Measurements from ENCODE around the gene SPPL3.
A peak's percentile ranks its signal among the peaks of the same experiment; 100 is the strongest.

The SPPL3 gene

GRCh38 chr12:120932956-120933526 lies 28.9 kb upstream of the SPPL3 start:
- ATAC-seq (replicated peaks) = no peak
- Mint-ChIP-seq H3K4me1 (peaks cover 4 to 7% of the 10 kb centered on the region in 2 donors), H3K36me3 (no peaks in the 10 kb centered on the region), H3K27ac (no peak overlapping the region), H3K4me3 (no peak overlapping the region), H3K9me3 (no peaks in the 10 kb centered on the region), H3K27me3 (peaks cover 14 to 17% of the 10 kb centered on the region in 2 donors)
- no peak for DNase-seq

GRCh38 chr12:120932058-120932457 lies 27.9 kb upstream of the SPPL3 start:
- Mint-ChIP-seq H3K9me3 (no peaks in the 10 kb centered on the region), H3K27me3 (peaks cover 5 to 7% of the 10 kb centered on the region in 2 donors), H3K27ac (no peak overlapping the region), H3K36me3 (no peaks in the 10 kb centered on the region), H3K4me3 (no peak overlapping the region), H3K4me1 (peaks cover 4 to 7% of the 10 kb centered on the region in 2 donors)
- no peak for DNase-seq
- no peak for ATAC-seq (replicated peaks)

GRCh38 chr12:120930032-120930431 lies 25.9 kb upstream of the SPPL3 start:
- DNase-seq (no peak), ATAC-seq (replicated peaks) (no peak)
- Mint-ChIP-seq H3K27ac (no peak overlapping the region), H3K27me3 (peaks cover 0 to 6% of the 10 kb centered on the region in 2 donors), H3K4me1 (no peaks in the 10 kb centered on the region), H3K36me3 (no peaks in the 10 kb centered on the region), H3K4me3 (no peak overlapping the region), H3K9me3 (no peaks in the 10 kb centered on the region)

GRCh38 chr12:120928864-120929652 lies 24.9 kb upstream of the SPPL3 start:
- no peaks in the 10 kb centered on the region for H3K9me3 Mint-ChIP-seq
- no peaks in the 10 kb centered on the region for H3K4me1 Mint-ChIP-seq
- no peak overlapping the region for H3K4me3 Mint-ChIP-seq
- H3K27me3 Mint-ChIP-seq = no peaks in the 10 kb centered on the region
- DNase-seq = no peak
- H3K36me3 Mint-ChIP-seq = no peaks in the 10 kb centered on the region
- no peak for ATAC-seq (replicated peaks)
- H3K27ac Mint-ChIP-seq = no peak overlapping the region

GRCh38 chr12:120925740-120926563 lies 21.8 kb upstream of the SPPL3 start:
- H3K9me3 Mint-ChIP-seq = no peaks in the 10 kb centered on the region
- no peak overlapping the region for H3K4me3 Mint-ChIP-seq
- H3K27ac Mint-ChIP-seq = no peak overlapping the region
- no peaks in the 10 kb centered on the region for H3K4me1 Mint-ChIP-seq
- H3K27me3 Mint-ChIP-seq = no peaks in the 10 kb centered on the region
- DNase-seq = no peak
- ATAC-seq (replicated peaks) = no peak
- H3K36me3 Mint-ChIP-seq = no peaks in the 10 kb centered on the region

- Mint-ChIP-seq H3K27ac (no peak overlapping the region), H3K36me3 (no peaks in the 10 kb centered on the region), H3K4me1 (no peaks in the 10 kb centered on the region), H3K27me3 (no peaks in the 10 kb centered on the region), H3K4me3 (no peak overlapping the region), H3K9me3 (peaks cover 0 to 6% of the 10 kb centered on the region in 2 donors)
- no peak for ATAC-seq (replicated peaks)
- no peak for DNase-seq
These were observed 18.1 kb upstream of the SPPL3 start for GRCh38 chr12:120922279-120922678.

- Mint-ChIP-seq H3K4me1 (no peaks in the 10 kb centered on the region), H3K27me3 (peaks cover 0 to 3% of the 10 kb centered on the region in 2 donors), H3K9me3 (peaks cover 4 to 10% of the 10 kb centered on the region in 2 donors), H3K4me3 (no peak overlapping the region), H3K27ac (no peak overlapping the region), H3K36me3 (peaks cover 4% of the 10 kb centered on the region in 2 donors)
- ATAC-seq (replicated peaks) = no peak
- DNase-seq = no peak
These were observed 17.5 kb upstream of the SPPL3 start for GRCh38 chr12:120921637-120922036.

- H3K9me3 Mint-ChIP-seq = peaks cover 6 to 12% of the 10 kb centered on the region in 2 donors
- no peak overlapping the region for H3K4me3 Mint-ChIP-seq
- DNase-seq (no peak), ATAC-seq (replicated peaks) (no peak)
- H3K36me3 Mint-ChIP-seq = peaks cover 5% of the 10 kb centered on the region in 2 donors
- H3K27me3 Mint-ChIP-seq = peaks cover 0 to 5% of the 10 kb centered on the region in 2 donors
- no peak overlapping the region for H3K27ac Mint-ChIP-seq
- no peaks in the 10 kb centered on the region for H3K4me1 Mint-ChIP-seq
These were observed 16.0 kb upstream of the SPPL3 start for GRCh38 chr12:120920178-120920577.

- ATAC-seq (replicated peaks) (no peak), DNase-seq (no peak)
- Mint-ChIP-seq H3K27ac (no peak overlapping the region), H3K27me3 (peaks cover 4 to 5% of the 10 kb centered on the region in 2 donors), H3K9me3 (peaks cover 6 to 12% of the 10 kb centered on the region in 2 donors), H3K4me1 (no peaks in the 10 kb centered on the region), H3K4me3 (no peak overlapping the region), H3K36me3 (peaks cover 5% of the 10 kb centered on the region in 2 donors)
These were observed 13.6 kb upstream of the SPPL3 start for GRCh38 chr12:120917748-120918147.

GRCh38 chr12:120916561-120916960 lies 12.4 kb upstream of the SPPL3 start:
- H3K27me3 Mint-ChIP-seq = peaks cover 4 to 5% of the 10 kb centered on the region in 2 donors
- ATAC-seq (replicated peaks) = no peak
- no peak overlapping the region for H3K27ac Mint-ChIP-seq
- H3K36me3 Mint-ChIP-seq = peaks cover 5% of the 10 kb centered on the region in 2 donors
- peaks cover 6 to 12% of the 10 kb centered on the region in 2 donors for H3K9me3 Mint-ChIP-seq
- no peak overlapping the region for H3K4me3 Mint-ChIP-seq
- no peak for DNase-seq
- no peaks in the 10 kb centered on the region for H3K4me1 Mint-ChIP-seq

- Mint-ChIP-seq H3K9me3 (peaks cover 6 to 12% of the 10 kb centered on the region in 2 donors), H3K36me3 (peaks cover 5% of the 10 kb centered on the region in 2 donors), H3K27me3 (peaks cover 4 to 5% of the 10 kb centered on the region in 2 donors), H3K4me3 (no peak overlapping the region), H3K27ac (peak overlapping the region; percentile 37), H3K4me1 (peaks cover 0 to 4% of the 10 kb centered on the region in 2 donors)
- ATAC-seq (replicated peaks) = no peak
- DNase-seq = no peak
These were observed 10.6 kb upstream of the SPPL3 start for GRCh38 chr12:120914794-120915193.

- peaks cover 0 to 2% of the 10 kb centered on the region in 2 donors for H3K27me3 Mint-ChIP-seq
- H3K27ac Mint-ChIP-seq = no peak overlapping the region
- DNase-seq (no peak), ATAC-seq (replicated peaks) (peak in 1 of 2 donors; percentile 42)
- H3K36me3 Mint-ChIP-seq = no peaks in the 10 kb centered on the region
- H3K4me3 Mint-ChIP-seq = no peak overlapping the region
- no peaks in the 10 kb centered on the region for H3K9me3 Mint-ChIP-seq
- peaks cover 3 to 9% of the 10 kb centered on the region in 2 donors for H3K4me1 Mint-ChIP-seq
These were observed 5.6 kb upstream of the SPPL3 start for GRCh38 chr12:120909633-120910298.

- H3K27ac Mint-ChIP-seq = no peak overlapping the region
- ATAC-seq (replicated peaks) = no peak
- peaks cover 7 to 10% of the 10 kb centered on the region in 2 donors for H3K36me3 Mint-ChIP-seq
- H3K4me1 Mint-ChIP-seq = peaks cover 27 to 30% of the 10 kb centered on the region in 2 donors
- no peak for DNase-seq
- H3K4me3 Mint-ChIP-seq = peak overlapping the region in 1 of 2 donors; percentile 27
- H3K27me3 Mint-ChIP-seq = no peaks in the 10 kb centered on the region
- H3K9me3 Mint-ChIP-seq = no peaks in the 10 kb centered on the region
These were observed 1.8 kb upstream of the SPPL3 start for GRCh38 chr12:120905856-120906384.

Measured in stimulated activated naive B cell treated with anti-CD40 and anti-IgM and Interleukin-4, amounts not matched to agents 10 μg/mL and 1 μg/mL and 100 μg/mL, for 72 hours (primary cell).